Stomach (tissue), 4 donors: ENCODE data around the gene HIVEP1.

Source experiments
- POLR2AphosphoS5 ChIP-seq, 3 donors: sonication (generic); formaldehyde crosslinking; IDR thresholded peaks; one replicate each; pipeline ENCODE4 v1.6.1; 2016; ENCODE audit warnings: antibody characterized with exemption in 3 of 3
- TF ChIP-seq, protein P1 (sequence below), 7 experiments: fragments of 450-650 bp in 4 of 7; fragments of 200-600 bp in 3 of 7; sonication (generic) in 3 of 7; IDR thresholded peaks; one replicate each; pipeline ENCODE4 v1.5.1; 2016 to 2019; ENCODE audit warnings: antibody characterized with exemption in 7 of 7, control low read depth in 2 of 7, mild to moderate bottlenecking in 1 of 7

DNA sequence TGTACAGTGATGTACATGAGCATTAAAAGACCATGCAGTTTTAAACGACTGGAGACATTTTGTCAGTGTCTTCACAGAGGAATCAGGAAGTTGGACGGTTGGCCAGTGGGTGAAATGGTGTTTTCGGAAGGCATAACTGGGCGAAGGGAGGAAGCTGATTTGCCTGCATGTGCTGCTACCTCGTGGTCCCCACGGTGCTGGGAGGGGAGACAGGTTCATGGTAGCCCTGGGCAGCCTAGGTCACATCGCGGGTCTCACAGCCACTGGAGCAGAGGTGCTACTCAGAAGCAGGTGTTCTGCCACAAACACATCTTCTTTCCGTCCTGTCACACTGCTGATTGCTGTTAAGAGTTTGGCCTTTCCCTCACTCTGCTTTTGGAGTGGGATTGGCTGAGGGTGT lies 35.2 kb downstream of the HIVEP1 start:
- TF ChIP-seq, protein P1, sequence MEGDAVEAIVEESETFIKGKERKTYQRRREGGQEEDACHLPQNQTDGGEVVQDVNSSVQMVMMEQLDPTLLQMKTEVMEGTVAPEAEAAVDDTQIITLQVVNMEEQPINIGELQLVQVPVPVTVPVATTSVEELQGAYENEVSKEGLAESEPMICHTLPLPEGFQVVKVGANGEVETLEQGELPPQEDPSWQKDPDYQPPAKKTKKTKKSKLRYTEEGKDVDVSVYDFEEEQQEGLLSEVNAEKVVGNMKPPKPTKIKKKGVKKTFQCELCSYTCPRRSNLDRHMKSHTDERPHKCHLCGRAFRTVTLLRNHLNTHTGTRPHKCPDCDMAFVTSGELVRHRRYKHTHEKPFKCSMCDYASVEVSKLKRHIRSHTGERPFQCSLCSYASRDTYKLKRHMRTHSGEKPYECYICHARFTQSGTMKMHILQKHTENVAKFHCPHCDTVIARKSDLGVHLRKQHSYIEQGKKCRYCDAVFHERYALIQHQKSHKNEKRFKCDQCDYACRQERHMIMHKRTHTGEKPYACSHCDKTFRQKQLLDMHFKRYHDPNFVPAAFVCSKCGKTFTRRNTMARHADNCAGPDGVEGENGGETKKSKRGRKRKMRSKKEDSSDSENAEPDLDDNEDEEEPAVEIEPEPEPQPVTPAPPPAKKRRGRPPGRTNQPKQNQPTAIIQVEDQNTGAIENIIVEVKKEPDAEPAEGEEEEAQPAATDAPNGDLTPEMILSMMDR (IDR thresholded peaks at IDR 0.05) = no peak
- no peak for TF ChIP-seq POLR2AphosphoS5 (IDR thresholded peaks at IDR 0.05)
